HG02970 (cell line): Measurements from ENCODE around the gene FHIT.
"Not testable (repeated sequence)": the region's sequence is repeated elsewhere in the genome, so short reads cannot be mapped to it uniquely, and the experiment has no call there.

ENCODE experiments used
- ATAC-seq: cut with Tn5 transposase; IDR thresholded peaks from one replicate; pipeline ENCODE4 v1.9.1; 2021; ENCODE audit warnings: mild to moderate bottlenecking, moderate library complexity, moderate number of reproducible peaks; ENCODE audit not compliant: unreplicated experiment, low FRiP score

FHIT gene

GRCh38 chr3:61015408-61015807, 235.8 kb downstream of the FHIT start:
- no peak for ATAC-seq

GRCh38 chr3:61008998-61009380, 242.3 kb downstream of the FHIT start:
- no peak for ATAC-seq

- no peak for ATAC-seq
Observed at GRCh38 chr3:61008153-61008997, 242.9 kb downstream of the FHIT start.

GRCh38 chr3:61005591-61005990, 245.7 kb downstream of the FHIT start:
- no peak for ATAC-seq

- ATAC-seq = no peak
Observed at GRCh38 chr3:60998858-60999257, 252.4 kb downstream of the FHIT start.

- no peak for ATAC-seq
Observed at GRCh38 chr3:60992395-60992794, 258.9 kb downstream of the FHIT start.

- no peak for ATAC-seq
Observed at GRCh38 chr3:60990442-60990730, 260.9 kb downstream of the FHIT start.

GRCh38 chr3:60989626-60990441, 261.4 kb downstream of the FHIT start:
- no peak for ATAC-seq

- ATAC-seq = not testable (repeated sequence)
Observed at GRCh38 chr3:60987191-60987590, 264.1 kb downstream of the FHIT start.

GRCh38 chr3:60986552-60986951, 264.7 kb downstream of the FHIT start:
- no peak for ATAC-seq

- no peak for ATAC-seq
Observed at GRCh38 chr3:60983906-60984305, 267.3 kb downstream of the FHIT start.

- no peak for ATAC-seq
Observed at GRCh38 chr3:60980342-60980692, 270.9 kb downstream of the FHIT start.

GRCh38 chr3:60979461-60980341, 271.6 kb downstream of the FHIT start:
- ATAC-seq = no peak

- ATAC-seq = no peak
Observed at GRCh38 chr3:60973321-60973720, 277.9 kb downstream of the FHIT start.

GRCh38 chr3:60972599-60972998, 278.7 kb downstream of the FHIT start:
- no peak for ATAC-seq

- no peak for ATAC-seq
Observed at GRCh38 chr3:60970850-60971249, 280.4 kb downstream of the FHIT start.

GRCh38 chr3:60967141-60967540, 284.1 kb downstream of the FHIT start:
- no peak for ATAC-seq

GRCh38 chr3:60957541-60957940, 293.7 kb downstream of the FHIT start:
- no peak for ATAC-seq

GRCh38 chr3:60956729-60957128, 294.5 kb downstream of the FHIT start:
- ATAC-seq = no peak

GRCh38 chr3:60955034-60955433, 296.2 kb downstream of the FHIT start:
- ATAC-seq = no peak

GRCh38 chr3:60954048-60954447, 297.2 kb downstream of the FHIT start:
- no peak for ATAC-seq
